22Rv1 (cell line): Measurements from ENCODE around the gene FAM237B.

Experiments
- CTCF ChIP-seq: fragments of 450-650 bp; IDR thresholded peaks from 2 replicates; pipeline ENCODE4 v1.5.1; 2017; ENCODE audit warnings: mild to moderate bottlenecking
- ZFX ChIP-seq: fragments of 450-650 bp; IDR thresholded peaks from 2 replicates; pipeline ENCODE4 v1.6.1; 2017; ENCODE audit warnings: antibody characterized with exemption, borderline replicate concordance

GRCh38 chr7:90312745-90313144 is 8.4 kb downstream of the FAM237B start:
- TF ChIP-seq CTCF (peak; percentile 37; the same call in 1 of the 2 replicates), ZFX (no peak)
